Hematopoietic multipotent progenitor cell treated with erythropoietin and hydrocortisone succinate and interleukin-3 and kit ligand, for 8 days (in vitro differentiated cells): ENCODE measurements around the gene RIMS1.

ENCODE experiments used
- DNase-seq: peaks from one replicate; pipeline ENCODE4 v3.0.0-alpha.2; 2015

RIMS1 gene

DNA sequence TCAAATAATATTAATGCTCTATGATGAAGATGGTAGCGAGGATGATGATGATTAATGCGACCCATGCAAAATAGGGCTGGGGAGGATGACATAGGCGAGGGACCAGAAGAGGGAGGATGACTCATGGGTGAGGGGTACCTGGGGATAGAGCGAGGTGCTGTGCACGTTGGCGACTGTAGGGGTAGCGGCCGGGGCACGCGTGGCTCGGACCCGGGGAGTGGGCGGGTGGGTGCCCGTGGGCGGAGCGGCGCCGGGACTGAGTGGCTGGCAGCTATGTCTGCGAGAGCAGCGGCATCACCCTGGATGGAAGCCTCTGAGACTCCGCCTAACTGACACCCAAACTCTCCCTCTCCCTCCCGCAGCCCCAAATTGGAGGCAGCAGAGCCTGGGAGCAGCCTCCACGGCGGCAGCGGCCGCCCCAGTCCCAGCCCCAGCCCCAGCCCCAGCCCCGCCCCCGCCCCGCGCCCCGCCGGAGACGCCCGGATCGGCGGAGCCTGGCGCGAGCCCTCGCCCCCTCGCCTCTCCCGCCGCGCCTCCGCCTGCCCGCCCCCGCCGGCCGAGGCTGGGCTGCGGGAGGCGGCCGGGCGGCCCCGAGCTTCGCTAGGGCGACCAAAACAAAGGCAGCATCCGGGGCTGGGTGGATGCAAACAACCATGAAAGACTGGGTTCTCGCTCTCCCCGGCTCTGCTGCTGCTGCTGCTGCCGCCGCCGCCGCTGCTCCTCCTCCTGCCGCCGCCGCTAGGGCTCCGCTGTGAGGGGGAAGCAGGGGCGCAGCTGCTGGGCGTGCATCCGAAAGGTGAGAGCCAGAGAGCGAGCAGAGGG, at the start of gene RIMS1:
Gene RIMS1, plus strand, starts transcription at position 367 of the 822 bp plus-strand sequence. CDS start 474 bp downstream, outside the sequence.
- DNase-seq = no peak

DNA sequence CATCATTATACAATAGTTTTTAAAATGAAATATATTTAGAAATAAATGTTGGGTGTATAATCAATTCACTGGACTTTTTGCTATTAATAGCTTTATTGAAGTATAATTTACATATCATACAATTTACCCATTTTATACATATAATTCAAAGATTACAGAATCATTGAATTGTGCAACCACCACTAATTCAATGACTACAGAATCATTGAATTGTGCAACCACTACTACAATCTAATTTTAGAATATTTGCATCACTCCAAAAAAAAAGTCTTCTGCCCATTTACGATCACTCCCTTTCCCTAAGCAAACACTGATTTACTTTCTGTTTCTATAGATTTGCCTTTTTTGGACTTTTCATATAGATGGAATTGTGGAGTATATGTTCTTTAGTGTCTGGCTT, 35.1 kb upstream of the RIMS1 start:
- no peak for DNase-seq

GRCh38 chr6:71852948-71853347, 33.4 kb upstream of the RIMS1 start:
- DNase-seq = no peak

GRCh38 chr6:71855406-71855805, 30.9 kb upstream of the RIMS1 start:
- no peak for DNase-seq

GRCh38 chr6:71879016-71879415, 7.3 kb upstream of the RIMS1 start:
- DNase-seq = no peak

DNA sequence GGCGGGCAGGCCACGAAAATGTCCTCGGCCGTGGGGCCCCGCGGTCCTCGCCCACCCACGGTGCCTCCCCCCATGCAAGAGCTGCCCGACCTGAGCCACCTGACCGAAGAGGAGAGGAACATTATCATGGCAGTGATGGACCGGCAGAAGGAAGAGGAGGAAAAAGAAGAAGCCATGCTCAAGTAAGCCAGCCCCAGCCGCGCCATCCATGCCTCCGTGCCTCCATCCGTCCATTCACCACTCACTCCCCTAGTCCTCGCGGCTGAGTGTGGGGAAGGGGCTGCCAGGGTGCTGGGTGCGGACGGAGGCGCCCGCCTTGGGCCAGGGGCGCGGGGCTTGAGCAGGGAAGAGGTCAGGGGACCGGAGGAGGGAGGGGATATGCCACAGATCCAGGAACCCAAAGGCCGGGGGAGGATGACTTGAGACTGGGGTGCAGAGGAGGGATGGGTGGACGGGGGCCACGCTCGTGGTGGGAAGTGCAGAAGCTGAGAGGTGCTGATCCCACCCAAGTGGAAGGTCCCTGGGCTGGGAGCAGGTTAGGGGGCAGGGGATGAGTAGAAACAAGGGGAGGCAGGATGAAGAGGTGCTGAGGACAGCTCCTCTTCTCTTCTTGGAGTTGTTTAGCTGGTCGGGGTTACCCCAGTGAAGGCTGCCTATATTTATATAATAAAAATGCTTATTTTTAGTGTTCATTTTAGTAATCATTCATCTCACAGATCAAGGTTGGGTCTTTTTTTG, 825 bp downstream of the RIMS1 start:
- no peak for DNase-seq

- DNase-seq = no peak
Measured at GRCh38 chr6:71887744-71888230, 1.4 kb downstream of the RIMS1 start.

GRCh38 chr6:71888756-71889340, 2.5 kb downstream of the RIMS1 start:
- no peak for DNase-seq

DNA sequence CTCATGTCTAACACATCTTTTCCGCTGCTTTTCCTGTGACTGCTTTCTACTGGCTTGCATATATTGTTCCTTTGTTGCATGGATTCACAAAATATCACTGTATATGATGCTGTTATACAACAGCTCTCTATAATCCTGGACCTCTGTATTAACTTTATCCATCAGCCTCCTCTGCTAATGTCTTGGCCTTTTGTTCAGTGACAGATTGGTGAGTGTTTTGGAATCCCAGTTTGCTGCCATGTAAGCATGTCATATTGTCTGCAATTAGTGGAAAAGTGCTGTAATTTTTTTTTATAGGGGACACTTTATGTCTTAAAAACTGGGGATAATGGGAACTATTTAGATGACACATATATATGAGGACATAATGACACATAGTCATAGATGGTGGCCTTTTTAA, 3.0 kb downstream of the RIMS1 start:
- DNase-seq = no peak

DNA sequence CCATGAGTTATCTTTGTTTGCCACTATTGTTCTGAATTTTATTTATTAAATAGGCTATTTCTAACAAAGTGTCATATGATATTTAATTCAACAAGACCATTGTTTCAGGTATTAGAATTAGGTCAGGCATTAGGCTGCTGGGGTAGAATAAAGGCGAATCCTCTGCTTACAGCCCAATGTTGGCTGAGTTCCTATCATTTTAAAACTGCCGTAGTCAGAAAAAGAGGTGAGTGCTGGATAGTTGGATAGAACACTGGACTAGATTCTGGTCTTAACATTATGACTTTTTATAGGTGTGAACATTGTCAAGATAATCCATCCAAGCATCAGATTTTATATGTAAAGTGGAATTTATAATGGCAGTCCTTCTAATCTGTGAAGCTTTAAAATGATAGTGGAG, 6.3 kb downstream of the RIMS1 start:
- DNase-seq = no peak

GRCh38 chr6:71900642-71901041, 14.3 kb downstream of the RIMS1 start:
- DNase-seq = no peak

DNA sequence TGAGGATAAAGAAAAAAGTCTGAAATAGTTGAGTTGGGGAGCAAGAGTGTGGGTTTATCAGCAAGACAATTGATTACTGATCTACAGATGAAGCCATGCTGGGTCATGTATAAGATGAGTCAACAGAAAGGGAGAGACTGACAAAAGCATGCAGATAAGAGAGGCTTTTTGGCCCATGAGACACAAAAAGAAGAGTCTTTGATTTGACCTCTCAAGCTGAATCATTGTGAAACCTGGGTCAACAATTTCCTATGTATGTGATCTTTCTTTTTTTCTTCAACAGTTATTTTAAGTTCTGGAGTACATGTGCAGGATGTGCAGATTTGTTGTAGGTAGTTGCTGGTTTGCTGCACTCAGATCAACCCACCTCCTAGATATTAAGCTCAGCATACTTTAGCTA, 15.9 kb downstream of the RIMS1 start:
- no peak for DNase-seq

GRCh38 chr6:71906813-71907212, 20.5 kb downstream of the RIMS1 start:
- DNase-seq = no peak

GRCh38 chr6:71908162-71908765, 21.9 kb downstream of the RIMS1 start:
- no peak for DNase-seq

DNA sequence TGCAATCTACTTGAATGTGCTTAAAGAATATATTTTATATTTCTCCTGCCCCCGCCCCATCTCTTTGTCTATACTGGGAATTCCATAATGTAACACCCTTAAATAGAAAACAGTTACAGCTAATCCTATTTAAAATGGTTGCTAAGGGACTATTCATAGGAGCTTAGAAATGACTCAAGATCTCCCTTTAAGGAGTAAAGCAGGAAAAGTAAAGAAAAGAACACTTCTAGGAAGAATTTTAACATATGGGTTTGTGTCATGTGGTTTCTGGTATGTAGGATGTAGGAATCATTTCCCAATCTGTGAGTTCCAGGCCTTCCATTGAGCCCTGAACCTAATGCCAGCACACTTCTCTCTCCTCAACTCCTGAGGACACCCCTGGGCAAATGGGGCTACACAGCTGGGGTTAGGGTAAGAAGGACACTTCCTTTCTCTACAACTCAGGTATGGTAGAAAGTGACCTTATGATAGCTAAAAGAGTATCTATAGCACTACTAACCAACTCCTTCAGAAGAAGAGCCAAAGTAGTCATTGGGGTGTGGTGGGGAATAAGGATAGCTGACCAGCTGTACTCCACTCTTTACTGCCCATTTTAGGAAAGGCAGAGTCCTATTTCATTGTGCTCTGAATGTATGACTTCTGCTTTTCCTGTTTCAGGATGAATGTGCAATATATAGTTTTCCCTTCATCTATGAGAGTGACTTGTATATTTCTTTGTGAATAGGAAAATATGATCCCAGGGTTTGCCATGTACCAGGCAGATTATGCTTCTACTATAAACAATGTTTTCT, 27.3 kb downstream of the RIMS1 start:
- DNase-seq = no peak

GRCh38 chr6:71929047-71929446, 42.7 kb downstream of the RIMS1 start:
- no peak for DNase-seq

DNA sequence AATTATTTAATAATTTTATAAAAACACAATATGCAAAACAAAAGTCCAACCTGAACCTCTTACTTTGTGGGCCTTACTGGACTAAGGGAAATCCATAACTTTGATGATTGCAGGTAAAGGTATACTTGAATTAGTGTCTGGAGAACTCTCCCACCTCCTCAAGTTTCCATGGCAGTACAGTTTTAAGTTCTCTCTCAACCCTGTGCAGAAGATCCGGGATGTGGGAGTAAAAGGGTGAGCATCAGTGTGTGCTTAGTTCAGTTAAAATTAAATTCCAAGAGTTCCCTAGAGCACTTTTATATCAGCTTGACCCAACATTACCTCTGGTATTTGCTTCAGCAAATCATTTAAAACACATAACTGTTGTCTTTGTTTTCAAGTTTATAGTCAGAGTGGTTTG, 47.5 kb downstream of the RIMS1 start:
- DNase-seq = no peak

DNA sequence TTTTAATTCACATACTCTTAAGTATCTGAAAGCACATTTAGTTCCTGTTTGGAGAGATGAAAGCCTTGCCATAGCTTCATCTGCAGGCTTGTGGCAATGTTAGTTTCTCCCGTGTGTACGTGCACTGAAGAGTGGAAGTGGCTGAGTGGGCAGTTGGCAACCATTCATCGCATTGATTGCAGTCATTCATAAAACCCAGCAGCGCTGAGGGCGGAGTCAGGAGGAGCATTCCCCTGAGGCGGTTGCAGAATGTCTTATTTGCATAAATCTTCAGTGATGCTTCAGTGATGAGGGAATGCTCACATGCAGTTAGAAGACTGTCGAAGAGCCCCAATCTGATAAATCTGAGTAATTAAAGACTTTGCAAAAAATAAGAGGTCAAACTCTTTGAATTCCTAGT, 79.1 kb downstream of the RIMS1 start:
- DNase-seq = no peak

GRCh38 chr6:71967436-71967835, 81.1 kb downstream of the RIMS1 start:
- no peak for DNase-seq

DNA sequence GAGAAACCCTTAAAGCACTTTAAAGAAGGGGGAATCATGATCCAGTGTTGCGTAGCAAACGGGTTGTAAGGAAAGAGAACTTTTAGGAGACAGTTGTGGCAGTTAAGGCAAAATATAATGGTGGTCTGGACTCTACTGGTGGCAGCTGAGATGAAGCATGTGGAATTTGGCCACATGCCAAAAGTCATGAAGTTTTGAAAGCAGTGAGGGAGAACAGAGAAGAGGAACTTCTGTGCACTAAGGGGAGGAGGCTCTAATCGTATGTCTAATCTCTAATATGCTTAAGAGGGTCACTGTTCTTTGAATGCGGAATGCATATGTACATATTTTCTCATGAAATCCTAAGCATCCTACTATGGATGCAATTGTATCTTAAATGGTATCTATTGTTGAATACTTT, 91.5 kb downstream of the RIMS1 start:
- no peak for DNase-seq

GRCh38 chr6:71979911-71980310, 93.6 kb downstream of the RIMS1 start:
- no peak for DNase-seq

DNA sequence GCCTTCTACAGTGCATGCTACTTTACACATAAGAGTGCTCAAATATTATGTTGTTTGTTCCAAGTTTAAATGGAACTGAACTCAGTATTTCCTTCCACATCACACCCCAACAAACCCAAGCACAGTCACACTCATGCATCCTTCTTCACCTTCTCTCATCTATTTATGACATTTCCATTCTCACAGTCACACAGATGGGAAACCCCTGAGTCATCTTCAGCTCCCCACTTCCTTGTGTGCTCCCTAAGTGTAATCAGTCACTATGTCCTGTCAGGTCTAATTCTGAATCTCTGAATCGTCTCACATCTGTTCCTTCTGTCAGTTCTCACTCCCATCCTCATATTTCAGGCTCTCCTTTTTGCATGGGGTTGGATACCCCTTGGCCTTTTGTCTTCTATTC, 96.0 kb downstream of the RIMS1 start:
- DNase-seq = no peak

DNA sequence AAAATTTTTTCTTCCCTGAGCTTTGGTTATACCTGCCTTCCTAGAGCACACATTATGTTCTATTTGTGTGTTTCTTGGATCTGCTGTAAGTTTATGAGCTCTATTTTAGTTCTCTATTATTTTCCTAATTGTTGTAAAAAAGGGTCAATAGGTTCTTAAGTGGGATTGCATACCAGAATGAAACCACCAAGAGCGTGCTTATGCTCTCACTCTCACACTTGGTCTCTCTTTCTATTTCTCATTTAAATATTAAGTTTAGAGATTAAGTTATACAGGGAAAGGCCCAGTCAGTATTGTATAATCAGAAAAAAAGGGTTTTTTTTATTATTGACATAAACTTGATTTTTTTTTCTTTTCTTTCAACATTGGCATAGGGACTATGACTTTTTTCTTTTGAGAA, 96.8 kb downstream of the RIMS1 start:
- no peak for DNase-seq
